Cardiac muscle cell (in vitro differentiated cells and primary cell): Measurements from ENCODE around the gene ATP5PB. TPM values are rescaled to one million over a fixed set of nuclear protein-coding genes. Genes with fewer than 3 reads are reported as not detected.

Source experiments
- DNase-seq, 2 donors: peaks; one replicate each; pipeline versions ENCODE4 v3.0.0 to v3.0.0-alpha.2; 2010 to 2017; ENCODE audit warnings: low read depth in 1 of 2, low spot score in 1 of 2
- H3K27ac ChIP-seq: fragments of 200-600 bp; sonication (generic); 2 replicates; pipeline ENCODE4 v1.5.1; 2016
- H3K27me3 ChIP-seq: fragments of 200-600 bp; sonication (generic); 2 replicates; pipeline ENCODE4 v1.6.0; 2016; ENCODE audit warnings: control low read depth
- H3K36me3 ChIP-seq: fragments of 200-600 bp; sonication (generic); 2 replicates; pipeline ENCODE4 v1.5.1; 2016; ENCODE audit warnings: control low read depth
- H3K4me1 ChIP-seq: fragments of 200-600 bp; sonication (generic); 2 replicates; pipeline ENCODE4 v1.8.1; 2017; ENCODE audit warnings: low read depth, mild to moderate bottlenecking, mixed run types
- H3K4me3 ChIP-seq: fragments of 200-600 bp; sonication (generic); 2 replicates; pipeline ENCODE4 v1.5.1; 2016; ENCODE audit warnings: mild to moderate bottlenecking
- H3K9me3 ChIP-seq: fragments of 200-600 bp; sonication (generic); 2 replicates; pipeline ENCODE4 v1.5.1; 2017; ENCODE audit warnings: low read depth, mild to moderate bottlenecking, control low read depth
- CTCF ChIP-seq: IDR thresholded peaks from 2 replicates; pipeline ENCODE4 v1.5.1; 2012; ENCODE audit warnings: low read depth, mild to moderate bottlenecking, low read length
- polyA plus RNA-seq: library from polyadenylated mRNA; unstranded; fragments of >200 nt; fragmentation: Nextera tagmentation; extraction: Ambion mirVana; gene quantifications from 2 replicates; pipeline ENCODE4 v1.2.1, GENCODE V29; 2016
- total RNA-seq: library from RNA; depleted of rRNA; stranded (reverse); fragments of >200 nt; gene quantifications from 2 replicates; pipeline ENCODE4 v1.2.3, GENCODE V29; 2016

Gene ATP5PB
- total and polyA plus RNA-seq, 2 experiments from 2014 or later: 247 to 601 TPM

- Histone ChIP-seq H3K4me1 (no peaks in the 10 kb centered on the region), H3K27ac (no peak overlapping the region), H3K4me3 (no peak overlapping the region), H3K36me3 (peaks cover 16% of the 10 kb centered on the region), H3K9me3 (no peaks in the 10 kb centered on the region), H3K27me3 (no peaks in the 10 kb centered on the region)
- TF ChIP-seq CTCF: no peak
- DNase-seq: no peak
These were observed 21.3 kb downstream of the ATP5PB start for GRCh38 chr1:111470596-111470995.

- peaks cover 16% of the 10 kb centered on the region for H3K36me3 ChIP-seq
- DNase-seq: no peak
- H3K4me1 ChIP-seq: peaks cover 4% of the 10 kb centered on the region
- no peak overlapping the region for H3K27ac ChIP-seq
- H3K27me3 ChIP-seq: no peaks in the 10 kb centered on the region
- no peaks in the 10 kb centered on the region for H3K9me3 ChIP-seq
- no peak for TF ChIP-seq CTCF
- no peak overlapping the region for H3K4me3 ChIP-seq
These were observed 21.7 kb downstream of the ATP5PB start for GRCh38 chr1:111471012-111471411.

- Histone ChIP-seq H3K4me1 (peaks cover 8% of the 10 kb centered on the region), H3K9me3 (no peaks in the 10 kb centered on the region), H3K27me3 (no peaks in the 10 kb centered on the region), H3K27ac (no peak overlapping the region), H3K36me3 (peaks cover 16% of the 10 kb centered on the region), H3K4me3 (no peak overlapping the region)
- no peak for TF ChIP-seq CTCF
- DNase-seq: no peak
These were observed 22.3 kb downstream of the ATP5PB start for GRCh38 chr1:111471538-111471937.

- Histone ChIP-seq H3K27ac (no peak overlapping the region), H3K4me1 (peaks cover 8% of the 10 kb centered on the region), H3K9me3 (no peaks in the 10 kb centered on the region), H3K27me3 (no peaks in the 10 kb centered on the region), H3K36me3 (peaks cover 9% of the 10 kb centered on the region), H3K4me3 (no peak overlapping the region)
- TF ChIP-seq CTCF: no peak
- DNase-seq: peak in 1 of 2 donors; percentile 13
These were observed 24.8 kb downstream of the ATP5PB start for GRCh38 chr1:111474106-111474505.

GRCh38 chr1:111474521-111474920 lies 25.3 kb downstream of the ATP5PB start:
- Histone ChIP-seq H3K27ac (no peak overlapping the region), H3K27me3 (no peaks in the 10 kb centered on the region), H3K36me3 (peaks cover 8% of the 10 kb centered on the region), H3K4me3 (no peak overlapping the region), H3K9me3 (no peaks in the 10 kb centered on the region), H3K4me1 (peaks cover 8% of the 10 kb centered on the region)
- DNase-seq: no peak
- TF ChIP-seq CTCF: no peak

- Histone ChIP-seq H3K4me3 (no peak overlapping the region), H3K27ac (peak overlapping the region; percentile 18), H3K4me1 (peaks cover 8% of the 10 kb centered on the region), H3K36me3 (peaks cover 8% of the 10 kb centered on the region), H3K27me3 (no peaks in the 10 kb centered on the region), H3K9me3 (no peaks in the 10 kb centered on the region)
- TF ChIP-seq CTCF: no peak
- no peak for DNase-seq
These were observed 26.4 kb downstream of the ATP5PB start for GRCh38 chr1:111475701-111476100.
